GM21619 (cell line): ENCODE data around the gene ZBTB7A.
"Not testable (repeated sequence)": the region's sequence is repeated elsewhere in the genome, so short reads cannot be mapped to it uniquely, and the experiment has no call there.

Experiments
- ATAC-seq: cut with Tn5 transposase; IDR thresholded peaks from one replicate; pipeline ENCODE4 v1.9.1; 2021; ENCODE audit not compliant: unreplicated experiment

Gene ZBTB7A

DNA sequence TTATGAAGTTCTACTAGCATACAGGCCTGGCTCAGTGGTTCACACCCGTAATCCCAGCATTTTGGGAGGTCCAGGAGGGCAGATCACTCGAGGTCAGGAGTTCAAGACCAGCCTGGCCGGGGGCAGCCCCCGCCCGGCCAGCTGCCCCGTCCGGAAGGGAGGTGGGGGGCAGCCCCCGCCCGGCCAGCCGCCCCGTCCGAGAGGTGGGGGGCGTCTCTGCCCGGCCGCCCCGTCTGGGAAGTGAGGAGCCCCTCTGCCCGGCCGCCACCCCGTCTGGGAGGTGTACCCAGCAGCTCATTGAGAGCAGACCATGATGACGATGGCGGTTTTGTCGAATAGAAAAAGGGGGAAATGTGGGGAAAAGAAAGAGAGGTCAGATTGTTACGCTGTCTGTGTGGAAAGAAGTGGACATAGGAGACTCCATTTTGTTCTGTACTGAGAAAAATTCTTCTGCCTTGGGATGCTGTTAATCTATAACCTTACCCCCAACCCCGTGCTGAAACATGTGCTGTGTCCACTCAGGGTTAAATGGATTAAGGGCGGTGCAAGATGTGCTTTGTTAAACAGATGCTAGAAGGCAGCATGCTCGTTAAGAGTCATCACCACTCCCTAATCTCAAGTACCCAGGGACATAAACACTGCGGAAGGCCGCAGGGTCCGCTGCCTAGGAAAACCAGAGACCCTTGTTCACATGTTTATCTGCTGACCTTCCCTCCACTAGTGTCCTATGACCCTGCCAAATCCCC, 67.9 kb downstream of the ZBTB7A start:
- ATAC-seq: not testable (repeated sequence)

- no peak for ATAC-seq
These were observed 71.1 kb downstream of the ZBTB7A start for GRCh38 chr19:3995607-3996006.
